HCT116 (cell line): Measurements from ENCODE around the gene MYEOV.

Source experiments
- EZH2 ChIP-seq: fragments of 200-600 bp; sonication (generic); IDR thresholded peaks from 2 replicates; pipeline ENCODE4 v1.6.1; 2017; ENCODE audit warnings: antibody characterized with exemption, mixed run types
- EZH2phosphoT487 ChIP-seq: fragments of 200-600 bp; IDR thresholded peaks from 2 replicates; pipeline ENCODE4 v1.6.1; 2018; ENCODE audit warnings: antibody characterized with exemption, borderline replicate concordance
- FOSL1 ChIP-seq: IDR thresholded peaks from 2 replicates; pipeline ENCODE4 v1.6.1; 2012; ENCODE audit warnings: low read depth
- POLR2A ChIP-seq: IDR thresholded peaks from 2 replicates; pipeline ENCODE4 v1.7.0; 2011; ENCODE audit warnings: borderline replicate concordance; ENCODE audit not compliant: insufficient read depth, insufficient read length; ENCODE audit errors: extremely low read depth
- RAD21 ChIP-seq: IDR thresholded peaks from 2 replicates; pipeline ENCODE4 v1.6.1; 2012; ENCODE audit warnings: low read depth, mild to moderate bottlenecking
- REST ChIP-seq: IDR thresholded peaks from 2 replicates; pipeline ENCODE4 v1.6.1; 2012; ENCODE audit warnings: low read depth
- TCF7L2 ChIP-seq: IDR thresholded peaks from 2 replicates; pipeline ENCODE4 v1.7.0; 2011; ENCODE audit warnings: borderline replicate concordance, inconsistent platforms; ENCODE audit not compliant: insufficient read depth, insufficient read length; ENCODE audit errors: extremely low read depth
- ZNF274 ChIP-seq: fragments of 200-500 bp; sonication (Bioruptor generic); IDR thresholded peaks from 2 replicates; pipeline ENCODE4 v1.6.1; 2014; ENCODE audit warnings: mild to moderate bottlenecking, low read depth, low read length, inconsistent platforms
- TF ChIP-seq, protein P1 (sequence below), 3 experiments: fragments of 200-600 bp in 1 of 3; sonication (generic) in 1 of 3; IDR thresholded peaks in 2 of 3; conservative IDR thresholded peaks in 1 of 3; 2 replicates each; pipeline ENCODE4 v1.5.1; 2012 to 2017; ENCODE audit warnings: low read depth in 2 of 3, low read length in 2 of 3, antibody characterized with exemption in 1 of 3, borderline replicate concordance in 1 of 3, control low read depth in 1 of 3, mild to moderate bottlenecking in 1 of 3, mixed read lengths in 1 of 3, mixed run types in 1 of 3, moderate library complexity in 1 of 3; ENCODE audit not compliant: insufficient read depth in 1 of 3

DNA sequence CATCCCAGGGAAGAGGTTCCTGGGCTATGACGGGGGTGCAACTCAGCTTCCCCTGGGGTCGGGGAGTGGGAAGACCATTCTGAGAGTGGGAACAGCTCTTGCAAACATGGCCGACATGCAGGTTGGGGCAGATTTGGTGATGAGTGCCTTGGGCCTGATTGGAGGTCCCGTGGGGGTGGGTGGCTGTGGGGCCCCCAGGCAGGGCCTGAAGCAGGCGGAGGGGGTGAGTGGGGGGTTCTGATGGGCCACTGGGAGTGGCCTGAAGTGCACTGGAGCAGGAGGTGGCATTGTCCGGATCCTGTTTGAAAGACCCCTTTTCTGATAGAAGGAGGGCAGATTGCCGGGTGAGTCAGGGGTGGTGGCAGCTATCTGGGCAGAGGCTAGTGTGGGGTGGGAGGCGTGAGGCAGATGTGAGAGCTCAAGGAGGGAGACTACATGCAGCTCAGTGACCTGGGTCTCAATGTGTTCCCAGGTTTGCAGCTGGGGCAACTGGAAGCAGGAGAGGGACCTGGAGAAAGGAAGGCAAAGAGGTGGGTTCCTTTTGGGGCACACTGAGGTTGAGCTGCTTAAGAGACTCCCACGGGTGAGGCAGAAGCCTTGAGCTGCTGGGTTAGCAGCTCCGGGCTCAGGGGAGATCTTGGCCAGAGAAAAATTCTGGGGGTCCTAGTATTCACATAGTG, 15.1 kb downstream of the MYEOV start:
- TF ChIP-seq POLR2A (no peak), FOSL1 (no peak), ZNF274 (no peak), RAD21 (no peak), EZH2 (no peak), EZH2phosphoT487 (no peak), REST (no peak), TCF7L2 (no peak)
- TF ChIP-seq, protein P1, sequence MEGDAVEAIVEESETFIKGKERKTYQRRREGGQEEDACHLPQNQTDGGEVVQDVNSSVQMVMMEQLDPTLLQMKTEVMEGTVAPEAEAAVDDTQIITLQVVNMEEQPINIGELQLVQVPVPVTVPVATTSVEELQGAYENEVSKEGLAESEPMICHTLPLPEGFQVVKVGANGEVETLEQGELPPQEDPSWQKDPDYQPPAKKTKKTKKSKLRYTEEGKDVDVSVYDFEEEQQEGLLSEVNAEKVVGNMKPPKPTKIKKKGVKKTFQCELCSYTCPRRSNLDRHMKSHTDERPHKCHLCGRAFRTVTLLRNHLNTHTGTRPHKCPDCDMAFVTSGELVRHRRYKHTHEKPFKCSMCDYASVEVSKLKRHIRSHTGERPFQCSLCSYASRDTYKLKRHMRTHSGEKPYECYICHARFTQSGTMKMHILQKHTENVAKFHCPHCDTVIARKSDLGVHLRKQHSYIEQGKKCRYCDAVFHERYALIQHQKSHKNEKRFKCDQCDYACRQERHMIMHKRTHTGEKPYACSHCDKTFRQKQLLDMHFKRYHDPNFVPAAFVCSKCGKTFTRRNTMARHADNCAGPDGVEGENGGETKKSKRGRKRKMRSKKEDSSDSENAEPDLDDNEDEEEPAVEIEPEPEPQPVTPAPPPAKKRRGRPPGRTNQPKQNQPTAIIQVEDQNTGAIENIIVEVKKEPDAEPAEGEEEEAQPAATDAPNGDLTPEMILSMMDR (IDR thresholded peaks at IDR 0.05 in 2 of 3, conservative IDR thresholded peaks at IDR 0.05 in 1 of 3; ENCODE audit: borderline replicate concordance in 1 of 3, insufficient read depth in 1 of 3, low read depth in 2 of 3, low read length in 2 of 3): no peak
